Smooth muscle cell (in vitro differentiated cells): ENCODE data around the gene TMEM235. TPM values are rescaled to one million over a fixed set of nuclear protein-coding genes. Genes with fewer than 3 reads are reported as not detected.

ENCODE experiments used
- DNase-seq: peaks from one replicate; lab custom pipeline; 2025; ENCODE audit not compliant: unreplicated experiment; lab: John Stamatoyannopoulos, UW
- H2AFZ ChIP-seq: fragments of 200-600 bp; sonication (generic); 2 replicates; pipeline ENCODE4 v1.6.0; 2016; ENCODE audit warnings: antibody characterized with exemption, low read depth, mild to moderate bottlenecking
- H3F3A ChIP-seq: fragments of 200-600 bp; sonication (generic); 2 replicates; pipeline ENCODE4 v1.6.0; 2017; ENCODE audit warnings: antibody characterized with exemption, low read depth
- H3K27ac ChIP-seq: fragments of 200-600 bp; sonication (generic); 2 replicates; pipeline ENCODE4 v1.5.1; 2016; ENCODE audit warnings: low read depth, mild to moderate bottlenecking
- H3K27me3 ChIP-seq: fragments of 200-600 bp; sonication (generic); 2 replicates; pipeline ENCODE4 v1.6.1; 2016; ENCODE audit warnings: low read depth, mild to moderate bottlenecking
- H3K36me3 ChIP-seq: fragments of 200-600 bp; sonication (generic); 2 replicates; pipeline ENCODE4 v1.5.1; 2016; ENCODE audit warnings: low read depth
- H3K4me1 ChIP-seq: fragments of 200-600 bp; sonication (generic); 2 replicates; pipeline ENCODE4 v1.5.1; 2016; ENCODE audit warnings: low read depth
- H3K4me2 ChIP-seq: fragments of 200-600 bp; sonication (generic); 2 replicates; pipeline ENCODE4 v1.6.0; 2016; ENCODE audit warnings: mild to moderate bottlenecking
- H3K4me3 ChIP-seq: fragments of 200-600 bp; sonication (generic); 2 replicates; pipeline ENCODE4 v1.5.1; 2016; ENCODE audit warnings: mild to moderate bottlenecking
- H3K79me2 ChIP-seq: fragments of 200-600 bp; sonication (generic); 2 replicates; pipeline ENCODE4 v1.6.0; 2016; ENCODE audit warnings: low read depth, mild to moderate bottlenecking
- H3K9ac ChIP-seq: fragments of 200-600 bp; sonication (generic); 2 replicates; pipeline ENCODE4 v1.6.0; 2016; ENCODE audit warnings: low read depth
- H3K9me3 ChIP-seq: fragments of 200-600 bp; sonication (generic); replicated peaks from 2 replicates; pipeline ENCODE4 v1.5.1; 2016; ENCODE audit warnings: low read depth
- H4K20me1 ChIP-seq: fragments of 200-600 bp; sonication (generic); 2 replicates; pipeline ENCODE4 v1.6.0; 2016; ENCODE audit warnings: low read depth
- WGBS: methylation state at CpG from one replicate; pipeline ENCODE4 v1.1.7; 2016; ENCODE audit warnings: low lambda C conversion rate; 5-methylcytosine and 5-hydroxymethylcytosine counted together
- polyA plus RNA-seq: library from polyadenylated mRNA; unstranded; fragments of >200 nt; fragmentation: Nextera tagmentation; extraction: Ambion mirVana; gene quantifications from 2 replicates; pipeline ENCODE4 v1.2.1, GENCODE V29; 2016
- total RNA-seq: library from RNA; depleted of rRNA; stranded (reverse); fragments of >200 nt; gene quantifications from 2 replicates; pipeline ENCODE4 v1.2.3, GENCODE V29; 2014
- TF ChIP-seq, protein P1 (sequence below): fragments of 200-600 bp; sonication (generic); IDR thresholded peaks from 2 replicates; pipeline ENCODE4 v1.5.1; 2017; ENCODE audit warnings: borderline replicate concordance, mild to moderate bottlenecking, antibody characterized with exemption; ENCODE audit not compliant: insufficient read depth, poor library complexity, severe bottlenecking

The TMEM235 gene
- total and polyA plus RNA-seq, 2 experiments from 2014 or later: not detected

- no peaks in the 10 kb centered on the region for H3F3A ChIP-seq
- no peak overlapping the region for H3K4me2 ChIP-seq
- DNase-seq: no peak
- peaks cover under 1% of the 10 kb centered on the region for H3K79me2 ChIP-seq
- TF ChIP-seq, protein P1, sequence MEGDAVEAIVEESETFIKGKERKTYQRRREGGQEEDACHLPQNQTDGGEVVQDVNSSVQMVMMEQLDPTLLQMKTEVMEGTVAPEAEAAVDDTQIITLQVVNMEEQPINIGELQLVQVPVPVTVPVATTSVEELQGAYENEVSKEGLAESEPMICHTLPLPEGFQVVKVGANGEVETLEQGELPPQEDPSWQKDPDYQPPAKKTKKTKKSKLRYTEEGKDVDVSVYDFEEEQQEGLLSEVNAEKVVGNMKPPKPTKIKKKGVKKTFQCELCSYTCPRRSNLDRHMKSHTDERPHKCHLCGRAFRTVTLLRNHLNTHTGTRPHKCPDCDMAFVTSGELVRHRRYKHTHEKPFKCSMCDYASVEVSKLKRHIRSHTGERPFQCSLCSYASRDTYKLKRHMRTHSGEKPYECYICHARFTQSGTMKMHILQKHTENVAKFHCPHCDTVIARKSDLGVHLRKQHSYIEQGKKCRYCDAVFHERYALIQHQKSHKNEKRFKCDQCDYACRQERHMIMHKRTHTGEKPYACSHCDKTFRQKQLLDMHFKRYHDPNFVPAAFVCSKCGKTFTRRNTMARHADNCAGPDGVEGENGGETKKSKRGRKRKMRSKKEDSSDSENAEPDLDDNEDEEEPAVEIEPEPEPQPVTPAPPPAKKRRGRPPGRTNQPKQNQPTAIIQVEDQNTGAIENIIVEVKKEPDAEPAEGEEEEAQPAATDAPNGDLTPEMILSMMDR: no peak
- peaks cover 31% of the 10 kb centered on the region for H3K4me1 ChIP-seq
- 91% methylated on average over 10 of the region's 10 CpGs for WGBS
- no peak overlapping the region for H3K4me3 ChIP-seq
- no peaks in the 10 kb centered on the region for H4K20me1 ChIP-seq
- no peak overlapping the region for H2AFZ ChIP-seq
- H3K9ac ChIP-seq: no peak overlapping the region
- H3K36me3 ChIP-seq: no peaks in the 10 kb centered on the region
- no peaks in the 10 kb centered on the region for H3K27me3 ChIP-seq
- H3K27ac ChIP-seq: no peak overlapping the region
- no peaks in the 10 kb centered on the region for H3K9me3 ChIP-seq
Measured at GRCh38 chr17:78259192-78259554, 27.7 kb downstream of the TMEM235 start.

DNA sequence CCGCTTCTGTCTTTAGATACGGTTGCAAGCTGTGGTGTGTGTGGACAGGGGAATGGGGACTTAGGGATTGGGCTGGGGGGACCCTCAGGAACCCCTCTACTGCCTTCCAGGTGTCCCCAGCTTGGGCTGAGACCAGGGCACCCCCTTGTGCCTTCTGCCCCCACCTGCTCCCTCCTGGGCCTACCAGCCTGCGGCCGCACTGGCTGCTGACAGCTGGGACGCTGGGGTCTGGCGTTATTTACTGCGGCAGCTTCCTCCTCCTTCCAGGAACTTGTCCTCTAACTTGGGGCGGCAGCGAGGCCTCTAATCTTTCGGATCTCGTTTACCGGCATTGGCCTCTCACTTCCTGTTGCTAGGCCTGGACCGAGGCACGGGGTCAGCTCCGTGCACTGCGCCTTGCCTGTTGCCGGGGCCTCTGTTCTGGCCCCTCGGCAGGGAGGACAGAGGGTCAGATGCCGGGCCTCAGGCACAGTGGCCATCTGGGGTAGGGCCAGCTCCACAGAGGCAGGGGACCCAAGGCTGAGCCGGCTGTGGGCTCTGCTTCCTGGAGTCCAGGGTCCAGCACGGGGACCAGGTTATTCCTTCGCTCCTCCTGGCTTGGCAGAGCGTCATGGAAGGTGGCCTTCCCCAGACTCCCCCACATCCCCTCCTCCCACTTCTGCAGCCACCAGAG, 31.8 kb downstream of the TMEM235 start:
- TF ChIP-seq, protein P1: no peak
- Histone ChIP-seq H3K4me3 (no peak overlapping the region), H3K27me3 (no peaks in the 10 kb centered on the region), H3K79me2 (peaks cover 2% of the 10 kb centered on the region), H3K27ac (peak overlapping the region; percentile 38), H3K36me3 (no peaks in the 10 kb centered on the region), H2AFZ (peak overlapping the region; percentile 89), H4K20me1 (no peaks in the 10 kb centered on the region), H3F3A (no peaks in the 10 kb centered on the region), H3K9ac (no peak overlapping the region), H3K9me3 (no peaks in the 10 kb centered on the region), H3K4me1 (peaks cover 20% of the 10 kb centered on the region), H3K4me2 (peak overlapping the region; percentile 48)
- DNase-seq: no peak
- WGBS: 43% methylated on average over 23 of the region's 23 CpGs

- H3K79me2 ChIP-seq: peaks cover 6% of the 10 kb centered on the region
- peaks cover 22% of the 10 kb centered on the region for H3K4me1 ChIP-seq
- DNase-seq: no peak
- 93% methylated on average over 9 of the region's 9 CpGs for WGBS
- no peaks in the 10 kb centered on the region for H3K36me3 ChIP-seq
- no peak overlapping the region for H3K9ac ChIP-seq
- H3K4me3 ChIP-seq: no peak overlapping the region
- TF ChIP-seq, protein P1: no peak
- no peaks in the 10 kb centered on the region for H4K20me1 ChIP-seq
- H3K27me3 ChIP-seq: no peaks in the 10 kb centered on the region
- no peak overlapping the region for H2AFZ ChIP-seq
- H3F3A ChIP-seq: no peaks in the 10 kb centered on the region
- H3K4me2 ChIP-seq: no peak overlapping the region
- H3K27ac ChIP-seq: peak overlapping the region; percentile 38
- H3K9me3 ChIP-seq: no peaks in the 10 kb centered on the region
Measured at GRCh38 chr17:78263736-78264340, 32.4 kb downstream of the TMEM235 start.
